ENCODE results near the gene TLR1. TPM values are rescaled to one million over a fixed set of nuclear protein-coding genes. Genes with fewer than 3 reads are reported as not detected.
A peak's percentile ranks its signal among the peaks of the same experiment; 100 is the strongest.
"Not testable (repeated sequence)": the region's sequence is repeated elsewhere in the genome, so short reads cannot be mapped to it uniquely, and the experiment has no call there.

Gene TLR1
- total RNA-seq, 1 donor from 2014 or later: 2.6 TPM

DNA sequence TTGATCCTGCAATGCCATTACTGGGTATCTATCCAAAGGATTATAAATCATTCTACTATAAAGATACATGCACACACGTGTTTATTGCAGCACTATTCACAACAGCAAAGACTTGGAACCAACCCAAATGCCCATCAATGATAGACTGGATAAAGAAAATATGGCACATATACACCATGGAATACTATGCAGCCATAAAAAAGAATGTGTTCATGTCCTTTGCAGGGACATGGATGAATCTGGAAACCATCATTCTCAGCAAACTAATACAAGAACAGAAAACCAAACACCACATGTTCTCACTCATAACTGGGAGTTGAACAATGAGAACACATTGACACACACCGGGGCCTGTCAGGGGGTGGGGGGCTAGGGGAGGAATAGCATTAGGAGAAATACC is 26.7 kb downstream of the TLR1 start:
- DNase-seq (ENCODE audit: low read depth in 2 of 2): not testable (repeated sequence)

- no peak for DNase-seq (ENCODE audit: low read depth in 2 of 2)
Measured at GRCh38 chr4:38775326-38775725, 29.3 kb downstream of the TLR1 start.

DNA sequence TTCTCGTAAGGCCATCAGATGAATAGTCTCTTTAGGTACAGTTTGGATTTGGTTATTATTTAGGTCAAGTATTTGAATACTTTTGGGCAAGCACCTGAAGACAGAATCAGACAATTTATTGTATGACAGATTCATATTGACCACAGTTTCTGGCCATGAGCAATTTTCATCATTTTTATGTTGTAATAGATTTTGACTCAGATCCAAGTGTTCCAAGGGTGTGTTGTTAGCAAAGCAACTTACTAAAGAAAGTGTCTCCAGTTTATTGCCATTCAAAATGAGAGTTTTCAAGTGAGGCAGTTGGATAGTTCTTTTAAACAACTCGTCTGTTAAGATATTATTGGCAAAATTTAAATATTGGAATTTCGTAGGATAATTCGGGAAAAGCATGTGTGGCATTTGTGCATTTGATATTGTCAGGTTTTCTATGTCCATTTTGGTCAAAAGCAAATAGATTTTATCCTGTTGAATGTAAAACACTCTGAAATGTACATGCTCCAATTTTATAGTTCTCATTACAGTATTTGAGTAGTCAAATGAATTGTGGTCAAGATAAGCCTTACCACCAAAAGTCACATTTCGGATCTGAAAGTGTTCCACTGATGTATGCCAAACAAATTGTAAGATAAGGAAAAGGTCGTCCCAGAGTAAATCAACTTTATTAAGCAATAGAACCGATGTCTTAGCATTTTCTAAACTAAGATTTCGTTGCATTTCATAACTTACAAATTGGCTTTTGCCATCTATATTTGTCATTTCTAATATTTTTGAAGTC is 30.2 kb downstream of the TLR1 start:
- DNase-seq (ENCODE audit: low read depth in 2 of 2): no peak

DNA sequence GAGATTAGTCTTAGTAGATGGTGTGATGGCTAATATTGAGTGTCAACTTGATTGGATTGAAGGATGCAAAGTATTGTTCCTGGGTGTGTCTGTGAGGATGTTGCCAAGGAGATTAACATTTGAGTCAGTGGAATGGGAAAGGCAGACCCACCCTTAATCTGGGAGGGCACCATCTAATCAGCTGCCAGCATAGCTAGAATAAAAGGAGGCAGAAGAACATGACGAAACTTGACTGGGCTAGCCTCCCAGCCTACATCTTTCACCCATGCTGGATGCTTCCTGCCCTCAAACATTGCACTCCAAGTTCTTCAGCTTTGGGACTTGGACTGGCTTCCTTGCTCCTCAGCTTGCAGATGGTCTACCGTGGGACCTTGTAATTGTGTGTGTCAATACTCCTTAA is 34.3 kb downstream of the TLR1 start:
- DNase-seq (ENCODE audit: low read depth in 2 of 2): not testable (repeated sequence)

- no peak for DNase-seq (ENCODE audit: low read depth in 2 of 2)
Measured at GRCh38 chr4:38769857-38770256, 34.7 kb downstream of the TLR1 start.

DNA sequence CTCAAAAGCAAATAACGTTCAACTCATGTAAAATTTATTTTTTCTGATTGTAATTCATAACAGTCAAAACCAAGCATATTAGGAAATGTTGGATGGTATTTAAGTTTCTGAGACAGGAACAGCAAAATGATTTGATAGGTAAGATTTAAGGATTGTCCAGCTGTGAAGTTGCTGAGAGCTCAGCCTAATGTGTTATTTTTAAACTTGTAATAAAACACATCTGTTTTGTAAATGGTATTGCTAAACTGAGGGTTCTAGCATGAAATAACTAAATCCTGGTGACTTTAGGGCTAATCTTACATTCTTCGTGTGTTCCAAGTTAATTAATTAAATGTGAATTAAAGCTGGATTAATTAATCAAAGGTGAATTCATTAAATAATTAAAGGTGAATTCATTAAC is 35.1 kb downstream of the TLR1 start:
- DNase-seq (ENCODE audit: low read depth in 2 of 2): no peak

DNA sequence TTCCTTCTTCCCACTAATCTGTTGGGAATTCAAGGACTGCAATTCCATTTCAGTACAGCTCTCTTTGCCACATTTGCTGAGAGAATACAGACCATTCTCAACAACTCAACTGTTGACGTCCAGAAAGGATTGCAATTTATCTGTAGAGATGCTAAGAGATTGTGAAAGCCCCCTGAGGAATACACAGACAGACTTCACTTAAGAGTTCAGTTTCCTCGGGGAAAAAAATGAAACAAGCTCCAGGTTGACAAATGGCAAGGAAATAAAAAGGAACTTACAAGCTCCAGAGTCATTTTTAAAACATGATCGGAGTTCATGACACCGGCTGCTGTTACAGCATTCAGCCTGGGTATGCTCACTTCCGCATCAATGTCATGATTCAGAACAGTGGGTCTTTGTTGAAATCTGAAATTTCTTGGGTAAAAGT is 35.6 kb downstream of the TLR1 start:
- DNase-seq (ENCODE audit: low read depth in 2 of 2): peak in 1 of 2 donors; percentile 19

GRCh38 chr4:38766940-38767339 is 37.7 kb downstream of the TLR1 start:
- not testable (repeated sequence) for DNase-seq (ENCODE audit: low read depth in 2 of 2)

- peak in 1 of 2 donors; percentile 8 for DNase-seq (ENCODE audit: low read depth in 2 of 2)
Measured at GRCh38 chr4:38765382-38765781, 39.2 kb downstream of the TLR1 start.

DNA sequence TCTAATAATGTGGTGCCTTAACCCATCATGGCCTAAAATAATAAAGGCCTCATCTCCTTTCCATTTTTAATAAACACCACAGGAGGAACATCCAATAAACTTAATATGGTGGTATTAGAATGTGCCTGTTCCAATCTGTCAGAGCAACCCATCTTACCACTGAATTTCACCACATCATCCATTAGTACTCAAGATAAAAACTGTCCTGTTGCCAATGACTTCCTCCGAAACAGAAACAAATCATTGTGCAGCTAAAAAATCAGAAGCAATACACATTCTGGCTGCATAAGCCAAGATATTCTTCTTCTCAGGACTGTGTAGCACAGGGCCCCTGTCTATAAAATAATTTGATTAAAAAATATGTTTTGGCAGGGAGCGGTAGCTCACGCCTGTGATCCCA is 40.3 kb downstream of the TLR1 start:
- no peak for DNase-seq (ENCODE audit: low read depth in 2 of 2)

DNA sequence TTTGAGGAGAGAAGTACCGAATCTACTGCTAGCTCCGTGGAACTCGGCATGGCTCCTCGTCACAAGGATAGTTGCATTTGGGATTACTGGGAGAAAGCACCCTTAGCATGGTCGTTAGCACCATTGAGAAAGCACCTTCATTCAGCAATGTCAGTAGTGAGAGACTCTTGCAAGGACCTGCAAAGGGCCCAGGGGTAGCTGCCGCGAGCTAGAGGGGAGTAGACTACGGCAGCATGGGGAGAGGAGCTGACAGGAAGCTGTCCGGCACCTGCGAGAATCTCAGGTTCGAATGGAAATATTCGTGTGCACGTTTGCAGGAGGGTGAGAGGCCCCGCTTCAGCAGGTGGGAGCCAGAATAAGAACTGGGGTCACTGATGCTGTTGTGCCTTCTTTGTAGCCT is 42.0 kb downstream of the TLR1 start:
- no peak for DNase-seq (ENCODE audit: low read depth in 2 of 2)

DNA sequence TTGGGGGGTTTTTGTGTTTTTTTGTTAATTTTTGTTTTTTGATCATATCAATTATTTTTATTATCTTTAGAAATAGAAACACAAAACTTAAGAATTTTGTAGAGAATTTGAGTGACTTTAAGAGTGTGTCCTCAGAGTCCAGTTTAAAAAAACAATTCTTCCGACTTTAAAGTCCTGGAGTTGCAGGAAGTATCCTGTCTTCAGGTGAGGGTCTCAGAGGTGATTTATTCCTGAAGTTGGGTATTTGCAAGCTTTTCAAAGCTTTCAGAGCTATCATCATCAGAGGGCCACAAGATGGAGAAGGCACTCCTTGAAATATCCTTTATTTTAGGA is 44.8 kb downstream of the TLR1 start:
- no peak for DNase-seq (ENCODE audit: low read depth in 2 of 2)

DNA sequence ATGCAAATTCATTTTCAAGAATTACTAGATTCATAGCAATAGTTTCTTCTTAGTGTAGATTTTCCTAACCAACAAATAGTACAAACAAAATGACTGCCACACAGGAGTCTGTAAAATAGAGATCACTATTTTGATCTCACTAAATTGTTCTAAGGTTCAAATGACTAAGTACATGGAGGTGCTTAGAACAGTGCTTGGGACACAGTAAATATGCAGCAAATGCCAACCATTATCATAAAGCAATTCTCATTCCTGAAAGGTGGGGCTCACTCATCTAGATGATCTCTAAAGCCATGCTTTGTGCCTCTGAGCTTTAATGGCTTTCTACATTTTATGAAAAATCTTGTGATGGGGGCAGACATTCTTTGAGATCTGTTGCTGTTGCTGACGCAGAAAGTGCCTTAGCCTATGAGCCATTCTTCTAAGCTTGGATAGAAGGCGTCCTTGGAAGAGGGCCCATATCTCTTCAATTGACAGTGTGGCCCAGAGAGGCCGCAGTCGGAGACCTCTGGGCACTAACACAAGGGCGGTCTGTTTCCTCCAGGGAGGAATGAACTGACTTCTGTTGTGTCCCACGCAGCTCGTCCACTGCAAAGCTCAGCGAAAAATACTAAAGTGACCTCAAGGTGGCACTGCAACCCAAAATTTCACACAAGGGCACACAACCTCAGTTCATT is 45.3 kb downstream of the TLR1 start:
- DNase-seq (ENCODE audit: low read depth in 2 of 2): peak; percentile 67 to 70

DNA sequence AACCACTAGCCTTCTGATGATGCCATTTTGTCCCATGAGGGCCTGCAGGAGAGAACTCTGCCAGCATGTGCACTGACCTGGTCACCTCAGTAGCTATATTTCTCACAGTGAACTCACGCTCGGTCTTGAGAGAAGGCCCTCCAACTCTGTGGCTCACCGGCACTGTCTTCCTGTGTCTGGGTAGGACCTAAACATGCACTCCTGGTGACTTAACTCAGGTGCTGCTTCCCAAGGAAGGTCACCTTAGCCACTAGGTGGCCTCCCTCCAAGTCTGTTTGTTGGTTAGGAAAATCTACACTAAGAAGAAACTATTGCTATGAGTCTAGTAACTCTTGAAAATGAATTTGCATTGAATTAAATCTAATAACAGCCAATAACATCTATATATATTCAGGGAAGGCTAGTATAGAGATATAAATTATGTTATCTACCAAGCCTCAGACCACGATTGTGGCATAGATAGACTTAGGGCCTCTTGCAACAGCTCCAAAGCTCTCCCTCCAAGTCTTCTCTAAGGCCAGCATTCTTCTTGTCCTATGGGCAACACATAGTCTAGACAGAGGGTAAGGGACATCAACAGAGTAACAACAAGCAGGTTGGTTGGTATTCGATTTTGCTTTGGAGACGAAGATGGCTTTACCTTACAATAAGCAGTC is 46.5 kb downstream of the TLR1 start:
- DNase-seq (ENCODE audit: low read depth in 2 of 2): no peak

DNA sequence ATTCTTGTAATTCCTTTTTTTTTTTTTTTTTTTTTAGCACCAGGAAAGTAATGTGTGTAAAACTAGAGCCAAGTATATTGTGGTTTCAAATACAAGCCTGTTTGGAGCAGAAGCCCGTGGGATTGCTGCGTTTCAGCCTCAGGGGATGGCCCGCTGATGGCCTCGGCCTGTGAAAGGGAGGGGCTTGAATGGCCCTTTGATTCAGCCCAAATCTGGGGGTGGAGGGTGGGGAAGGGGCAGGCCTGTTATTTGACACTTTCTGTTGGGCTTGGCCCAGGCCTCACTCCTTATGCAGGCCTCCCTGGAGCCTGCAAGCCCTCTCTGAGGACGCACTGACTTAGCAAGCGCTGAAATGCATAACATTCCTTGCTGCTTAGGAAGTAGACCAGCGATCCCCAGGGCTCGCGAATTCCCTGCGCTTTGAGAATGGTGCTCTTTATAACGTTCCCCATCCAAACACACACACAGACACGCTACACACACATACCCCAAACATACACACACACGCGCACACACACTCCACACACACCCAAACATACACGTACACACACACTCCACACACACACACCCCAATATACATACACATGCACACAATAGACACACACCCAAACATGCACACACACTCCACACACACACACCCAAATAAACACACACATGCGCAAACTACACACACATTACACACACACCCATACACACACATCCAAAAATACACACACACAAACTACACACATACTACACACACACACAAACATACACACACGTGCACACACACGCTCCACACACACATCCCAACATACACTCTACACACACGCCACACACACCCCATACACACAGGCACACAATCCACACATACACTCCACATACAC is 51.4 kb downstream of the TLR1 start:
- no peak for DNase-seq (ENCODE audit: low read depth in 2 of 2)

- DNase-seq (ENCODE audit: low read depth in 2 of 2): peak; percentile 16 to 58
Measured at GRCh38 chr4:38752372-38752940, 52.1 kb downstream of the TLR1 start.

DNA sequence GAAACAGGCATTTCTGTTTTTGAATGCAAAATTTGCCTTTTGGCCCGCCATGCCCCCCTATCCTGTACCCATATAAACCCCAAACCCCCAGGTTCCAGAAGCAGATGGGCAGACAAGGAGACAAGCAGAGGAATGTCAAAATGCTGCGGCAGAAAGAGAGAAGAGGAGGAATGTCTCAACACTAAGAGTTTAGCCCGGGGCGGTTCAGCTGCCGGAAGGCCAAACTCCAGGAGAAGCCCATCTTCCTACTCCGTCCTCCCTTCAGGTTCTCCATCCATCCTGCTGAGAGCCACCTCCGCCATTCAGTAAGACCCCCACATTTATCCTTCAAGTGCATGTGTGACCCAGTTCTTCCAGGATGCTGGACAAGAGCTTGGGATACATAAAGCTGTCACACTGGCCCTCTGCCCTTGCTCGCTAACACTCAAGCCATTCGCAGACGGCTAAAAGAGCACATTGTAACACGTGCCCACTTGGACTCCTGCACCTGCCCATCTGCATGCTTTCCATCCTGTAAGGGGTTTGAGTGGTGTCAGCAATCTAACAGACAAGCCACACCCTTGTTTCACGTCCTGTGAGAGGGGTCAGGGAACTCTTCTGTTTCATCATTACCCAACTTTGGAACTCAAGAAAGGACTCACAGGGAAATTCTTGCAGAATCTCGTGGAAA is 53.1 kb downstream of the TLR1 start:
- no peak for DNase-seq (ENCODE audit: low read depth in 2 of 2)

GRCh38 chr4:38749336-38749735 is 55.3 kb downstream of the TLR1 start:
- no peak for DNase-seq (ENCODE audit: low read depth in 2 of 2)

- no peak for DNase-seq (ENCODE audit: low read depth in 2 of 2)
Measured at GRCh38 chr4:38747629-38748028, 57.0 kb downstream of the TLR1 start.
